GM23338 (cell line): ENCODE results near the gene TRAF1.

ENCODE experiments used
- CREB1 ChIP-seq: fragments of 250-450 bp; sonication (Bioruptor Pico); IDR thresholded peaks from 2 replicates; pipeline ENCODE4 v1.5.0; 2020; ENCODE audit warnings: low read depth, mild to moderate bottlenecking, moderate library complexity
- EZH2 ChIP-seq: fragments of 200-600 bp; sonication (generic); IDR thresholded peaks from one replicate; pipeline ENCODE4 v1.8.0; 2017; ENCODE audit warnings: antibody characterized with exemption, mild to moderate bottlenecking, low read depth; ENCODE audit not compliant: unreplicated experiment
- EZH2phosphoT487 ChIP-seq: fragments of 200-600 bp; sonication (generic); IDR thresholded peaks from one replicate; pipeline ENCODE4 v1.8.1; 2018; ENCODE audit warnings: antibody characterized with exemption; ENCODE audit not compliant: unreplicated experiment
- JUNB ChIP-seq: IDR thresholded peaks from one replicate; pipeline ENCODE4 v1.6.1; 2016; ENCODE audit warnings: antibody characterized with exemption; ENCODE audit not compliant: unreplicated experiment
- NANOG ChIP-seq: IDR thresholded peaks from 2 replicates; pipeline ENCODE4 v1.6.1; 2016; ENCODE audit warnings: antibody characterized with exemption, borderline replicate concordance
- POLR2AphosphoS5 ChIP-seq: IDR thresholded peaks from 2 replicates; pipeline ENCODE4 v1.6.1; 2016; ENCODE audit warnings: antibody characterized with exemption, low read depth
- REST ChIP-seq: IDR thresholded peaks from one replicate; pipeline ENCODE4 v1.6.1; 2018; ENCODE audit warnings: antibody characterized with exemption; ENCODE audit not compliant: unreplicated experiment
- TF ChIP-seq, protein P1 (sequence below), 2 experiments: fragments of 200-600 bp in 1 of 2; sonication (generic) in 1 of 2; conservative IDR thresholded peaks; 2 replicates each; pipeline versions ENCODE4 v1.5.1 to v1.6.1; 2016 to 2017; ENCODE audit warnings: antibody characterized with exemption in 2 of 2, low read depth in 2 of 2, mild to moderate bottlenecking in 2 of 2, moderate library complexity in 1 of 2

- TF ChIP-seq, protein P1, sequence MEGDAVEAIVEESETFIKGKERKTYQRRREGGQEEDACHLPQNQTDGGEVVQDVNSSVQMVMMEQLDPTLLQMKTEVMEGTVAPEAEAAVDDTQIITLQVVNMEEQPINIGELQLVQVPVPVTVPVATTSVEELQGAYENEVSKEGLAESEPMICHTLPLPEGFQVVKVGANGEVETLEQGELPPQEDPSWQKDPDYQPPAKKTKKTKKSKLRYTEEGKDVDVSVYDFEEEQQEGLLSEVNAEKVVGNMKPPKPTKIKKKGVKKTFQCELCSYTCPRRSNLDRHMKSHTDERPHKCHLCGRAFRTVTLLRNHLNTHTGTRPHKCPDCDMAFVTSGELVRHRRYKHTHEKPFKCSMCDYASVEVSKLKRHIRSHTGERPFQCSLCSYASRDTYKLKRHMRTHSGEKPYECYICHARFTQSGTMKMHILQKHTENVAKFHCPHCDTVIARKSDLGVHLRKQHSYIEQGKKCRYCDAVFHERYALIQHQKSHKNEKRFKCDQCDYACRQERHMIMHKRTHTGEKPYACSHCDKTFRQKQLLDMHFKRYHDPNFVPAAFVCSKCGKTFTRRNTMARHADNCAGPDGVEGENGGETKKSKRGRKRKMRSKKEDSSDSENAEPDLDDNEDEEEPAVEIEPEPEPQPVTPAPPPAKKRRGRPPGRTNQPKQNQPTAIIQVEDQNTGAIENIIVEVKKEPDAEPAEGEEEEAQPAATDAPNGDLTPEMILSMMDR (conservative IDR thresholded peaks at IDR 0.05; ENCODE audit: low read depth in 2 of 2) = no peak
- TF ChIP-seq CREB1 = no peak
- TF ChIP-seq REST = no peak
- TF ChIP-seq EZH2 = no peak
- no peak for TF ChIP-seq POLR2AphosphoS5
- no peak for TF ChIP-seq NANOG
- TF ChIP-seq JUNB = no peak
- no peak for TF ChIP-seq EZH2phosphoT487
Measured at GRCh38 chr9:120915854-120916470, 10.6 kb downstream of the TRAF1 start.
